IPS-NIHi7 (cell line): ENCODE results near the gene SLC39A10.

Experiments used
- DNase-seq: peaks from one replicate; pipeline ENCODE4 v3.0.0; 2012; ENCODE audit warnings: mixed read lengths; ENCODE audit errors: extremely low spot score

SLC39A10 gene, protein sequence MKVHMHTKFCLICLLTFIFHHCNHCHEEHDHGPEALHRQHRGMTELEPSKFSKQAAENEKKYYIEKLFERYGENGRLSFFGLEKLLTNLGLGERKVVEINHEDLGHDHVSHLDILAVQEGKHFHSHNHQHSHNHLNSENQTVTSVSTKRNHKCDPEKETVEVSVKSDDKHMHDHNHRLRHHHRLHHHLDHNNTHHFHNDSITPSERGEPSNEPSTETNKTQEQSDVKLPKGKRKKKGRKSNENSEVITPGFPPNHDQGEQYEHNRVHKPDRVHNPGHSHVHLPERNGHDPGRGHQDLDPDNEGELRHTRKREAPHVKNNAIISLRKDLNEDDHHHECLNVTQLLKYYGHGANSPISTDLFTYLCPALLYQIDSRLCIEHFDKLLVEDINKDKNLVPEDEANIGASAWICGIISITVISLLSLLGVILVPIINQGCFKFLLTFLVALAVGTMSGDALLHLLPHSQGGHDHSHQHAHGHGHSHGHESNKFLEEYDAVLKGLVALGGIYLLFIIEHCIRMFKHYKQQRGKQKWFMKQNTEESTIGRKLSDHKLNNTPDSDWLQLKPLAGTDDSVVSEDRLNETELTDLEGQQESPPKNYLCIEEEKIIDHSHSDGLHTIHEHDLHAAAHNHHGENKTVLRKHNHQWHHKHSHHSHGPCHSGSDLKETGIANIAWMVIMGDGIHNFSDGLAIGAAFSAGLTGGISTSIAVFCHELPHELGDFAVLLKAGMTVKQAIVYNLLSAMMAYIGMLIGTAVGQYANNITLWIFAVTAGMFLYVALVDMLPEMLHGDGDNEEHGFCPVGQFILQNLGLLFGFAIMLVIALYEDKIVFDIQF

DNA sequence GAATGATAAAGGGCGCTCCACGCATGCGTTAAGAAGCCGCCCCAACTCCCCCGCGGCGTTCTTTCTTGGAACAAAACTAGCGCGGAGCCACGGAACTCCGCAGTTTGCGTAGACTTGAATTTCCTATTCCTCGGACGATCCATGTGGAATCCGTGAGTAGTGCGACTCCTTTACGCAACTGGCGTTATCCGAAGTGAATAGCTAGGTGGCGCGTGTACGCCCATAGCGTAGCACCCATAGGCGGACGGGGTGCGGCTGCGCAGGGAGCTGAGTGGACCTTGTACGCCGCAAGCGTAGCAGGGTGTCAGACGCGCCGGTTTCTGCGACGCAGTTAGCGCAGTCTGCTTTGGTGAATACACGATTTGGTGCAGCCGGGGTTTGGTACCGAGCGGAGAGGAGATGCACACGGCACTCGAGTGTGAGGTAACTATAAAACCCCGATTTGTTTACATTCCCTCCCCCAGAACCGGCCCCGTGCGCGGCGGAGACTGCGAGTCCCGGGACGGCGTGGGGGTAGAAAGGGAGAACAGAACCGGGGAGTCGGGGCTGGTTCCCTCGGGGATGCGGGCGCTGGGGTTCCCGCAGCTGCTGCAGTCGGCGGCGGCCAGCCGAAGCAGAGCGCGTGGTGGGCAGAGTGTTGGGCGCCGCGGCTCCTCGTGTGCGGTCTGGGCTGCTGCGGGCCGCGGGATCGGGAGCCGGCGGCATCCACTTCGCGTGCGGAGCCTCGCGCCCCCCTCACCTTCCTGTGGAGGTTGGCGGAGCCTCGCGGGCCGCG is at the start of gene SLC39A10:
SLC39A10 (plus strand) TSS at position 368 of the 775 bp plus-strand sequence. CDS start 22,817 bp downstream, outside the sequence.
- DNase-seq, result peak; percentile 86

DNA sequence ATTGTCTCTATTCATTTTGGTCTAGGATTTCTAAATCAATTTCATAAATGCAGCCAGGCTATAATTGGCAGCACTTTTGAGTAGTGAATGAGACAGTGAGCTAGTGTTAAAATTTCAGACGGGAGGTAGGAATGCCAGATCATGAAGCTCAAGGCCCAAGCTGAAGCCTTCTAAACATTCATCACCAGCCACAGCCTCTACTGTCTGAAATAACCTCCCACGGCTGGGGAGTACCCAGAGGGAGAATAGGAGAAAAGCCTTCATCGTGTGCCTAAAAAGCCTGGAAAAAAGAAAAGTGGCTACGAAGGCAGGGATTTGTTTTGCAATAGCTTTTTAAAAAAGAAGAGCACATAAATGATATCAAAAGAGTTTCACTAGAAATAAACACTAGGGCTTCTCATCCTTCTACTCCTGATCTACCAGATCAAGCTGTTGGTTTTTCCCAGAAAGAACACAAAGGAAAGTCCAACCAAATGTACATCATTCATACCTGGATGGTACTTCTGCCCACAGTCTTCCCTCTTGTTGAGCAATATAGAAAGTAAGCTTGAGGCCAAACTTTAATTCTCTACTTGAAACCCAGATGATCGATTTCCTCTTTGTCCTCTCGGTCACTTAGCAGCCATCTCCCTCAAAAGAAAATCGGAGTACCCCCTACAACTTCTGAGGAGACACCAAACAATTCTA is 48.1 kb upstream of the SLC39A10 start:
- no peak for DNase-seq

DNA sequence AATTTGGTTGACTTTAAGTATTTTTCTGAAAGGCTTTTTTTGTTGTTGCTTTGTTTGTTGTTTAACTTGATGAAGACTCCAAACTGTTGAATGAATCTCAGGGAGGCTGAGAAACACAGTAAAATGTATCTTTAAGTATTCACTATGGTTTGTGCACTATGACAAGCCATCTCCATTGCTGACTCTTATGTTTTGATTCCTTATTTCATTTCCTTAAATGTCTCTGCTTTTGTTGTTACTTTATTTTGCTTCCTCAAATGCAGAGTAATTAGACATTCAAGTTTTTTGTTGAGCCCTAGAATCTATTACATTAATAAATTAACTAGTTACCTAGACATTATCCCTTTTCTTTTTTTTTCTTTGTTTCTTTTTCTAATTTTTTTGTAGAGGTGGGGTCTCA is 46.3 kb upstream of the SLC39A10 start:
- DNase-seq, result no peak

DNA sequence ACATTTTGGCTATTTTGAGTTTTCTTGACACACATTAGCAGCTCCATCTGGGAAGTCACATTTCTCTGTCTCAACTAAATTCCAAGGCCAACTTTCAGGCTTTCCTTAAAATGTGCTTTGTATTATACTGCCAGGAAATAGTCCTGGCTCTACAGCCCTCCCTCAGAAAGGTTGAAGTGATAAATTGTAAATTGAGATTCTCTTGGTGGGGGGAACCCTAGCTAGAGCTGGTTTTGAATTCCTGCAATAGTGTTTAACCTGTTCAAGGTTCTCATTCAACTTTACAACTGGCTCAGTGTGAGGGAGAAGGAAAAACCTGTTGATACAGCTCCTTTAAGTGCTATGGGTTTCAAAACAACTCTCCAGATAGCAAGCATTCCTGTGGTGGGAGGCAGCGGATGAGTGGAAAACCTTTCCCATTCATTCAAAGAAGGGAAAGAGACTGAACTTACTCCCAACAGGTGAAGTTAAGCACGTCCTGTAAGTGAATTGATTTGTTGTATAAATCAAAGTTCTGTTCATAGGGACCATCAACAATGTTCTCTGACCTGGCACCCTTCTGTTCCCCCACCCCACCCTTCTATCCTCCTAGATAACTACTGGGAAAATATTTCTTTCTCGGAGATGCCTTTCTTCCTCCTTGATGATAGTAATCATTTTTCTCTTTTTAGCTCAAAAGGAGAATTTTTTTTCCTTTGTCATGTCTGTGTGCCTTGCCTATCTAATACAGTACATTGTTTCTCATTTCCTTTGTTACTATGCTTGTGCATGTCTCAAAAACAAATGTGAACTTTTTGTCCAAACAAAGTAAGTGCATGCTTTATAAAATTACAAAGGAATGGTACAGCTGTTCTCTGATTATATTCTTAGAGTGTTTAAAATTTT is 44.2 kb upstream of the SLC39A10 start:
- peak; percentile 77 for DNase-seq

DNA sequence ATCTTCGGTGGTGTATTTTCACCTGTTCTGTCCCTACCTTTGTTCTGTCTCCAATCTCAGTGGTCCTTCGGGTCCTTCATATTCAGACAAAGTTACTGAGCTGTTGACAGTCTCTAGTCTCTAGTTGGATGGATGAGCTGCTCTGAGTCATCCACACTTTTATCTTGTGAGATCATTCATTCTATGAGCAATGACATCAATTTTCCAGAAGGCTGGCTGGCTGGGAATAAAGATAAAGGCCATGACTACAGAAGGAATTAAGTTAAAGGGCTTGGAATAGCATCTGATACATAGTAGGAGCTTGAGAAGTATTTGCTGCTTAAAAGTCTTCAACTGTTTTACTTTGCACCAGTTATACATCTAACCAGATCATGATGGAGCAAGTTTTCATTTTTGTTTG is 43.1 kb upstream of the SLC39A10 start:
- DNase-seq, result peak; percentile 19

DNA sequence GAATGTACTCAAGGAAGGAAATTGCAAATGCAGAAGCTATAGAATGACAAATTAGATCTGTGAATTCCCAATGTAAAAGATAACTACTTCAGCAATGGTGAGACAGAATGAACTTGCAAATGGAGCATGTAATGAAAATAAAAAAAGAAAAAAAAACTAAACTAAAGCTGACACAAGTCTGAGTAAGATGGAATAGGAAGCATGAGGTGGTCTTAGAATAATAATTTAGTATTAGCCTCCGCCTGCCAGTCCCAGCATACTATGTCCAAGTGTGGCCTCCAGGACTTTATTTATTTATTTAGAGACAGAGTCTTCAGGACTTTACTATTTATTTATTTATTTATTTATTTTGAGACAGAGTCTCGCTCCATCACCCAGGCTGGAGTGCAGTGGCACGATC is 37.4 kb upstream of the SLC39A10 start:
- no peak for DNase-seq

DNA sequence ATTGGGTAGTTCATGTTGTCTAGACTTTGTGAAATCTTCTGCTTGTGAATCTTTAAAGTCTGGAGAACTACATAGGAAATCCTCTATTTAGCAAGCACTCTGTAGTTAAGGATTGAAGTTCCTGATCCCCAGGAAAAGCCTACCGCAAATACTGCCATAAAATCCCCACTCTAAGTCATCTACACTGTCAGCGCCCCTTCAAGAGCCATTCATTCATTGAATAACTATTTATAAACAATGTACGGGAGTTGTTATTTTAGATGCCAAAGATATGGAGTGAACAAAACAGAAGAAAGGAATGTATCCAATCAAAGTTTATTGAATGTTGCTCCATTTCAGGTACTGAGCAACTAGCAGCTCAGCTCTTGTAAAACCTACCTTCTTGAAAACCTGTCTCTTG is 36.5 kb upstream of the SLC39A10 start:
- no peak for DNase-seq

DNA sequence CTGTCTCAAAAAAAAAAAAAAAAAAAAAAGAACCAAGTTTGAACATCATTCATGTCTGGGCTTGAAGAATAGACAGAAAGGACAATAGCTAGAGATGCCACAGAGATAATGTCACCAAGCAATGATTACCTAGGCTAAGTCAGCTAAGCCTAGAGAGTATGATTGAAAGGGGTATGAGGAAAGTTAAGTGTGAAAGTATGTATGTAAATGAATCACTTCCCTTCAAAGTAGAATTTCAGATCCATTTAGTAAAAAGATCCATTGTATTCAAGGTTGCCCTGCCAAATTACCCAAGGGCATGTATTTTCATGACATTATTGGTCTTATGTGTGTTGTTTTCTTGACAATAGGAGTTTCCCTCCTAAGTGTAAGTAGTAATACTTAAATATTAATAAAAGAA is 34.1 kb upstream of the SLC39A10 start:
- no peak for DNase-seq

DNA sequence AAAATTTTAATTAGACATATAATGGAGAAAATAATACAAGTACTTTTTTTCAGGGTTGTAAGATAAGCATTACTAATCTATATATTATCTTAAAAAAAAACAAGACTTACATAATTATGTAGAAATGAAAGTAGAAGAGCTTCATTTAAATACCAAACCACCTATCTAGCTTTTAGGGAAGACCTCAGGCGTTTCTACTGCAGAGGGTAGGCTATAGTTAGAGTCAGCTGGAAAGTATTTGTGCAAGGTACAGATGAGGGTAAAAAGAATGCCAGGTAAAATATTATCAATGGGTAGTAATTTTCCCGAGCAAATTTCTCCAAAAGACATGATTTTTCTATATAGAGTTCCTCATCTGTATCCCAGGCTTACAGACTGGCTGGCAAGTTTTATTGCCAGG is 30.5 kb upstream of the SLC39A10 start:
- no peak for DNase-seq

DNA sequence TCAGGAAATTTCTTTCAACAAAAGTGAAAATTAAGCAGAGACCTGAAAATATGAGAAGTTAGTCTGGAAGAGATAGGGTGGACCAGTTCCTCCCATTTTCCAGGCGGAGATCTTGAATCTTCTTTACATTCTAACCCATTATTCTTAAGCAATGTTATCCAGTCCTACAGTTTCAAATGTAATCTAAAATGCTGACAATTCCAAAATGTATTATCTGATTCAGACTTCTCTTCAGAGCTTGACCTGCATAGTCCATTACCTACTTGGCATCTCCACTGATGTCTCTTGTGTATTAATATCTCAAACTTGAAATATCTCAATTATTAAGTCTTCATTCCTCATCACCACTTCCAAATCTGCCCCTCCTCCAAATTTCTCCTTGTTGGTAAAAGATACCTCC is 28.4 kb upstream of the SLC39A10 start:
- no peak for DNase-seq

DNA sequence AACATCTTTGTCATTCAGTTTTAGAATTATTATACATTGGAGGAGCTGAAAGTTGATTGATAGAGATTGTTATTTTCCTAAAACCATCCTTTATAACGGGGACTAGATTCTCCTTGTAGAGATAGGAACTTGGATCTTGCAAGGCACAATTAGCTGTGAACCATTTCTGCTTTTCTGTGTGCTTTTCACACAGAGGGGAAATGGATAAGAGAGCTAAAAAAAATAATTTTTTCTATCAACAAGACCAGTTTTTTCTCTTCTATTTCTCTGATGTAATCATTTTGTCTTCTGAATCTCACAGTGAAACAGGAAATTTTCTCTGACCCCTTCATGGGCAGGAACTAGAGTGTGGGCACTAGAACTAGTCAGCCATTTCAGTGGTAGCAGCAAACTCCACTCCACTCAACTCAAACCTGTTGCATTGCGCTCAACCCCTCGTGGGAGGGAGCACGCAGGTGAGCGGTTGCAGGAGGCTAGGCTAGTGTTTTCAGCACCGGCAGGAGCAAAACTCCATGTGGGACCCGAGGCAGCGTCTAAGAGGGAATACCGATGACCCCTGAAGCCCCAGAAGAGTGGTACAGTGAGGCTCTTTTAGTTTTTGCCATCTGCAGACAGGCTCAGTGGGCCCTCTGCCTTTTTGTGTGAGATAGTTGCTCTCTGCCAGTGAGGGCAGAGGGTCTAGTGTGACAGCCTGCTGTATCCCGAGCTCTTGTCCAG is 24.0 kb upstream of the SLC39A10 start:
- DNase-seq, result no peak

DNA sequence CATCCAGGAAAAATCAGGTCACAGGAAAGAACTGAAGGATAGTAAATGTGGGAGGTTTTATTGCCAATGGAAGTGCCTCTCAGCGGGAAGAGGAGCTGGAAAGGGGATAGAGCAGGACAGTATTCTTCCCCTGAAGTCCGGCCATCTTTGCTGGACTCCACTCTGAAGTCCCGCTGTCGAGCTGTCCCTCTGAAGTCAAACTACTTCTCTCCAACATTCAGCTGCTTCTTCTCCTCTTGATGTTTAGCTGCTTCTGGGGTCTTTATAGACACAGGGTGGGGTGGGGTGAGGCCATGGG is 23.5 kb upstream of the SLC39A10 start:
- no peak for DNase-seq

DNA sequence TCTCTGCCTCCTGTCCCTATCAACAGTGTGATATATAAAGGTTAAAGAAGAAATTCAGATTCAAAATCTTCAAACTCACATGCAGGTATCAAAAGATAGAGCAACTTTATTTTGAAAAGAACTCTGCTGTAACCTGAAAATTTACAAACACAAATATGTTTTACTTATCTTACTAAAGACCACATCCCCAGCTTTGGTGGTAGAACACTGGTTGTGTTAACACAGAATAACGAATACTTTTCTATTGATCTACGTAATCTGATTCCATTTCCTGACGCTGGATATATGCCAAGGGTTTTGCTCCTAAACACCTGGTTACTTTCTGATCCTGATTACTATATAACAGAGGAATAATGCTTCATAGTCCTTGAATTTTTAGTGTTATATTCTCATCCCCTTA is 23.1 kb upstream of the SLC39A10 start:
- no peak for DNase-seq

DNA sequence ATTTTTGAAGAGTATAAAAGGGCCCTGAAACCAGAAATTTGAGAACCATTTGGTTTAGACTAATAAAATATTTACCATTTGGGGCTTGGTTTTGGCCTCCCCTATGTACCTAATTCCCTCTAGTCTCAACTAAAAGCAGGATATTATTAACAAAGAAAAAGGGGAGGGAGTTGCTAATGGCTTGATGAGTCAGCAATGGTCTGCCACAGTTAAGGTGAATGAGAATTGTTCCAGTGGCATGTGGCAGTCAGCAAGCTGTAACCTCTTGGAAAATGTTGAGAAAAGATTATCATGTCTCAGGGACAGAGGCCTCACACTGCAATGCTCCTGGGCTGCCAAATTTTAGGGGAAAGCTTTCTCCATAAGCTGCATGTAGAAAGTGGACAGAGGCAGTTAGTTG is 20.1 kb upstream of the SLC39A10 start:
- DNase-seq, result peak; percentile 47

DNA sequence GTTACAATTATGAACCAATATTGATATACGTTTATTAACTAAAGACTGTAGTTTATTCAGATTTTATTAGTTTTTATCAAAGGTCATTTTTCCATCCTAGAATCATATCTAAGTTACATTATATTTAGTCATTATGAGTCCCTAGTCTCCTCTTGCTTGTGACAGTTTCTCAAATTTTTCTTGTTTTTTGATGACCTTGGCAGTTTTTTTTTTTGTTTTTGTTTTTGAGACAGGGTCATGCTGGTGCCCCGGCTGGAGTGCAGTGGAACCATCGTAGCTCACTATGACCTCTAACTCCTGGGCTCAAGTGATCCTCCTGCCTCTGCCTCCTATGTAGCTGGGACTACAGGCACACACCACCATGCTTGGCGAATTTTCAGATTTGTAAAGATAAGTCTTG is 18.3 kb upstream of the SLC39A10 start:
- no peak for DNase-seq

DNA sequence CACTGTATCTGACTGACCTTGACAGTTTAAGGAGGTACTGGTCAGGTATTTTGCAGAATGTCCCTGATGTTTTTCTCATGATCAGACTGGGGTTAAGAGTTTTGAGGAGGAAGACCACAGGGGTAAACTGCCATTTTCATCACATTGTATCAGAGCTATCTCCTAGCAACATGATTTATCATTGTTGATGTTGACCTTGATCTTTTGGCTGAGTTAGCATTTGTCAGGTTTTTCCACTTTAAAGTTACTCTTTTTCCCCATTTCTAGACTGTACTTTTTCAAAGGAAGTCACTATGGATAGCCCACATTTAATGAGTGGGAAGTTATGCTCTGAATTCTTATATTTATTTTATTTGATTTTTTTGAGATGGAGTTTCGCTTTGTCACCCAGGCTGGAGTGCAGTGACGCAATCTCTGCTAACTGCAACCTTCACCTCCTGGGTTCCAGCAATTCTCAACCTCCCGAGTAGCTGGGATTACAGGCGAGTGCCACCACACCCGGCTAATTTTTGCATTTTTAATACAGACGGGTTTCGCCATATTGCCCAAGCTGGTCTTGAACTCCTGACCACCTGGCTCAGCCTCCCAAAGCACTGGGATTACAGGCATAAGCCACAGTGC is 17.7 kb upstream of the SLC39A10 start:
- DNase-seq, result no peak

DNA sequence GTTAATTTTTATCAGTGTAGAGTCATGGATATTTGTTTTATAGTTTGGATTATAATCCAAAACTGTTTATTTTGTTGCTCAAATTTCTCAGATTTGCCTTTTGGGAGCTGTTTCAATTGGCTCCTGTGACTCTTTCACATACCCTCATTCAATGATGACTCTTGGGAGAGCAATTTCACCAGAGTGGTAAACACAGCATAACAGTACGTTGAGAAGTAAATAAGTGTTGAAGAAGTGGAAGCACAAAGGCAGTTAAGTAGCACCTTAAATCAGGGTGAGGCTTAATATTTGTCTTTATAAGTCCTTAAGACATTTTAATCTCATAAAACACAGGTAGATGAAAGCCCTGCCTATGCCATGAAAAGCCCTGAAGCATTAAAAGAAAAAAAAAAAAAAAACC is 17.1 kb upstream of the SLC39A10 start:
- DNase-seq, result no peak

DNA sequence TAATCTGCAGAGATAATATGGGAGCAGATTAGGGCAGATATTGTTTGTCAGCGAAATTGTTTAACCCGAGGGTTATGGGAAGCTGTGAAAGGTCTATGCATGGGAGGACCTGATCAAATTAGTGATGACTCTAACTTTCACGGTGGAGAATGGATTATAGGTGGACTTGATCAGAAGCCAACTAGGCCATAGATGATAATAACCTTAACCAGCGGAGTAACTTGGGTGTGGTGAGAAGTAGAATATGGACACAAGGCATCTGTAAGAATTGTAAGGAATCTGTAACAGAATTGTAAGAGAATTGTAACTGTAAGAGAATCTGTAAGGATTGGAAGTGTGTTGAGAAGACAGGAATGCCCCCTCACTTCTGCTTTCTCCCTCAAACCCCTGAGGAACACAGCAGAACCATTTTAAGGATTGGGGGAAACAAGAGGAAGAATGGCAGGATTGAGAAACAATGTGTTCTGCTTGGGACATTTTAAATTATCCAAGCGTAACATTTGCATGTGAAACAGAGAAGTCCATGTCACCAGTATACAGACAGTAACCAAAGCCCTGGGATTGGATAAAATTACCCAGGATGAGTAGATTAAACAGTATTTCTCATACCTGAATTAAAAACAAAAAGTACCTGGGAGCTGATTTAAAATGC is 14.9 kb upstream of the SLC39A10 start:
- no peak for DNase-seq

DNA sequence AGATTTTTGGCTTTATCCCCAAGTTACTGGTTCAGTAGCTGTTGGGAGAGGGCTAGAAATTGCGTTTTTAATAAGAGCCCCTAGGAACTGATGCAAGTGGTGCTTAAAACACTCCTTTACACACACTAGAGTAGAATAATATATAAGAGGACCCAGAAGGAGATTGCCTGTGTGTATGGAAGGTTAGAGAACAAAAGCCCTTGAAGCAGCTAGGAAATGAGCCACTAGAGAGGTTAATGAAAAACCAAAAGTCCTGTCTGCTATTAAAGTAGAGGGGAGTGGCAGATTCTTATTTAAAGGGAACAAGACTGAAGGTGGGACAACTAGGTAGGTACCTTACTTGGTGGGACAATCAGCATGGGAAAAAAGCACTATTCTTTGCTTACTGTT is 14.4 kb upstream of the SLC39A10 start:
- no peak for DNase-seq
